PFSK-1 (cell line): ENCODE measurements around the gene C1orf232.

Experiments
- POLR2AphosphoS5 ChIP-seq: IDR thresholded peaks from 2 replicates; pipeline ENCODE4 v1.6.1; 2012; ENCODE audit warnings: low read depth, mild to moderate bottlenecking, control low read depth, low read length, moderate library complexity
- REST ChIP-seq, 2 experiments: IDR thresholded peaks; 2 replicates each; pipeline versions ENCODE4 v1.6.1 to v1.8.0; 2011 to 2012; ENCODE audit warnings: low read depth in 2 of 2, low read length in 2 of 2, control low read depth in 1 of 2, inconsistent platforms in 1 of 2, mild to moderate bottlenecking in 1 of 2, moderate library complexity in 1 of 2; ENCODE audit not compliant: insufficient read depth in 1 of 2
- SIN3A ChIP-seq: IDR thresholded peaks from 2 replicates; pipeline ENCODE4 v1.6.1; 2012; ENCODE audit warnings: mild to moderate bottlenecking, low read length, moderate library complexity, borderline replicate concordance; ENCODE audit not compliant: insufficient read depth
- TAF1 ChIP-seq: IDR thresholded peaks from 2 replicates; pipeline ENCODE4 v1.6.1; 2012; ENCODE audit warnings: low read length, control low read depth, borderline replicate concordance; ENCODE audit not compliant: insufficient read depth

GRCh38 chr1:26153966-26154532 is 14.7 kb downstream of the C1orf232 start:
- TF ChIP-seq TAF1 (no peak), SIN3A (no peak), POLR2AphosphoS5 (no peak), REST (IDR thresholded peaks at IDR 0.05; ENCODE audit: insufficient read depth in 1 of 2, low read depth in 2 of 2, low read length in 2 of 2) (no peak)
